MCF 10A (cell line): Measurements from ENCODE around the gene SNRPB. TPM values are rescaled to one million over a fixed set of nuclear protein-coding genes. Genes with fewer than 3 reads are reported as not detected.

Source experiments
- BruUV-seq: library from RNA; stranded (reverse); fragments of 400-500 nt; replicated peaks from 2 replicates; lab custom pipeline; 2021; lab: Mats Ljungman, UMichigan
- CTCF ChIA-PET: fragments of 300-600 bp; sonication (Branson Sonifier 250); formaldehyde crosslinking; extraction: SDS; loops from one replicate; lab custom pipeline; 2021; ENCODE audit warnings: antibody characterized with exemption, inconsistent platforms; lab: Yijun Ruan, JAX
- POLR2A ChIA-PET: fragments of 300-600, 350-650 bp; sonication (Branson Sonifier 250); formaldehyde crosslinking; extraction: SDS; loops from one replicate; lab custom pipeline; 2020; ENCODE audit warnings: antibody characterized with exemption, inconsistent platforms; lab: Yijun Ruan, JAX
- DNase-seq: peaks from one replicate; pipeline ENCODE4 v3.0.0-alpha.2; 2018; ENCODE audit not compliant: unreplicated experiment
- H3K27ac Mint-ChIP-seq: one replicate; pipeline ENCODE4 v1.8.0; 2022; ENCODE audit warnings: mild to moderate bottlenecking, low read depth, mixed read lengths; ENCODE audit not compliant: unreplicated experiment
- H3K27me3 Mint-ChIP-seq: one replicate; pipeline ENCODE4 v1.8.0; 2022; ENCODE audit warnings: mixed read lengths; ENCODE audit not compliant: insufficient read depth, unreplicated experiment
- H3K36me3 Mint-ChIP-seq: one replicate; pipeline ENCODE4 v1.8.0; 2022; ENCODE audit warnings: mild to moderate bottlenecking, moderate library complexity, mixed read lengths; ENCODE audit not compliant: insufficient read depth, unreplicated experiment
- H3K4me1 Mint-ChIP-seq: one replicate; pipeline ENCODE4 v1.8.0; 2022; ENCODE audit warnings: mixed read lengths; ENCODE audit not compliant: insufficient read depth, unreplicated experiment
- H3K4me3 Mint-ChIP-seq: one replicate; pipeline ENCODE4 v1.8.0; 2022; ENCODE audit warnings: mild to moderate bottlenecking, moderate library complexity, mixed read lengths; ENCODE audit not compliant: unreplicated experiment
- H3K9me3 Mint-ChIP-seq: one replicate; pipeline ENCODE4 v1.8.0; 2022; ENCODE audit warnings: mixed read lengths; ENCODE audit not compliant: unreplicated experiment
- CTCF ChIP-seq: fragments of 200-600 bp; IDR thresholded peaks from one replicate; pipeline ENCODE4 v1.8.0; 2022; ENCODE audit warnings: antibody characterized with exemption, mild to moderate bottlenecking; ENCODE audit not compliant: unreplicated experiment
- intact Hi-C: fragments of 100-400 bp; cut with micrococcal nuclease; formaldehyde crosslinking; loops from 2 replicates; pipeline ENCODE4 v1.14.1; 2022
- total RNA-seq: library from RNA; stranded (reverse); gene quantifications from 2 replicates; pipeline ENCODE4 v1.2.3, GENCODE V29; 2022

The SNRPB gene
- total RNA-seq, 1 experiment from 2014 or later, result 236 TPM

- ChIA-PET POLR2A (no interaction called here), CTCF (interaction anchor here (1.0 to 2.4 kb wide), 2 partner anchors 10 to 226 kb away, joined by 3 to 30 read pairs; no protein-coding TSS in a partner anchor)
- TF ChIP-seq CTCF, result no peak
- H3K27ac Mint-ChIP-seq, result no peak overlapping the region
- H3K27me3 Mint-ChIP-seq, result no peaks in the 10 kb centered on the region
- peaks cover 3% of the 10 kb centered on the region for H3K4me1 Mint-ChIP-seq
- H3K9me3 Mint-ChIP-seq, result no peaks in the 10 kb centered on the region
- H3K4me3 Mint-ChIP-seq, result no peak overlapping the region
- no TSS peak for BruUV-seq
- no peak for DNase-seq
- intact Hi-C loops, result no loop called here
- peaks cover 79% of the 10 kb centered on the region for H3K36me3 Mint-ChIP-seq
Measured at GRCh38 chr20:2462484-2462883, 8.1 kb downstream of the SNRPB start.

GRCh38 chr20:2460752-2461424 lies 9.7 kb downstream of the SNRPB start:
- H3K9me3 Mint-ChIP-seq, result no peaks in the 10 kb centered on the region
- H3K4me1 Mint-ChIP-seq, result no peaks in the 10 kb centered on the region
- ChIA-PET CTCF (interaction anchor here (1.7 to 1.8 kb wide), 2 partner anchors 9 to 254 kb away, joined by 9 to 13 read pairs; no protein-coding TSS in a partner anchor), POLR2A (interaction anchor here (0.6 to 3.4 kb wide), 3 partner anchors 8 to 720 kb away, joined by 3 to 28 read pairs (median 3); partner anchors contain the start of gene SNRPB)
- intact Hi-C loops, result no loop called here
- H3K27ac Mint-ChIP-seq, result no peak overlapping the region
- no peak for DNase-seq
- no peak overlapping the region for H3K4me3 Mint-ChIP-seq
- H3K36me3 Mint-ChIP-seq, result peaks cover 63% of the 10 kb centered on the region
- no TSS peak for BruUV-seq
- H3K27me3 Mint-ChIP-seq, result no peaks in the 10 kb centered on the region
- no peak for TF ChIP-seq CTCF

GRCh38 chr20:2459981-2460751 lies 10.4 kb downstream of the SNRPB start:
- DNase-seq, result no peak

More at GRCh38 chr20:2459981-2460751, 10.4 kb downstream of the SNRPB start:
- peaks cover 55% of the 10 kb centered on the region for H3K36me3 Mint-ChIP-seq
- intact Hi-C loops, result loop anchor here (10.0 kb wide), 2 partner anchors 55 to 495 kb away; no protein-coding TSS in a partner anchor
- ChIA-PET CTCF (interaction anchor here (1.6 to 1.8 kb wide), 3 partner anchors 8 to 494 kb away, joined by 5 to 13 read pairs (median 9); no protein-coding TSS in a partner anchor), POLR2A (interaction anchor here (1.3 to 3.4 kb wide), 2 partner anchors 8 to 9 kb away, joined by 3 to 28 read pairs; partner anchors contain the start of gene SNRPB)
- BruUV-seq, result TSS peak; percentile 1
- H3K27me3 Mint-ChIP-seq, result no peaks in the 10 kb centered on the region
- no peaks in the 10 kb centered on the region for H3K9me3 Mint-ChIP-seq
- H3K4me3 Mint-ChIP-seq, result no peak overlapping the region
- no peak for TF ChIP-seq CTCF
- H3K27ac Mint-ChIP-seq, result no peak overlapping the region
- H3K4me1 Mint-ChIP-seq, result no peaks in the 10 kb centered on the region
